NB4 (cell line): Measurements from ENCODE around the gene PPP1R13L.

Experiments used
- MAX ChIP-seq: IDR thresholded peaks from 2 replicates; pipeline ENCODE4 v1.6.1; 2011; ENCODE audit warnings: low read depth, low read length
- MYC ChIP-seq: IDR thresholded peaks from 2 replicates; pipeline ENCODE4 v1.6.1; 2011; ENCODE audit warnings: low read depth, low read length
- POLR2A ChIP-seq: IDR thresholded peaks from 2 replicates; pipeline ENCODE4 v1.6.1; 2011; ENCODE audit warnings: mild to moderate bottlenecking; ENCODE audit not compliant: insufficient read length; ENCODE audit errors: extremely low read depth
- TF ChIP-seq, protein P1 (sequence below): IDR thresholded peaks from one replicate; pipeline ENCODE4 v1.5.1; 2012; ENCODE audit warnings: low read depth, low read length

DNA sequence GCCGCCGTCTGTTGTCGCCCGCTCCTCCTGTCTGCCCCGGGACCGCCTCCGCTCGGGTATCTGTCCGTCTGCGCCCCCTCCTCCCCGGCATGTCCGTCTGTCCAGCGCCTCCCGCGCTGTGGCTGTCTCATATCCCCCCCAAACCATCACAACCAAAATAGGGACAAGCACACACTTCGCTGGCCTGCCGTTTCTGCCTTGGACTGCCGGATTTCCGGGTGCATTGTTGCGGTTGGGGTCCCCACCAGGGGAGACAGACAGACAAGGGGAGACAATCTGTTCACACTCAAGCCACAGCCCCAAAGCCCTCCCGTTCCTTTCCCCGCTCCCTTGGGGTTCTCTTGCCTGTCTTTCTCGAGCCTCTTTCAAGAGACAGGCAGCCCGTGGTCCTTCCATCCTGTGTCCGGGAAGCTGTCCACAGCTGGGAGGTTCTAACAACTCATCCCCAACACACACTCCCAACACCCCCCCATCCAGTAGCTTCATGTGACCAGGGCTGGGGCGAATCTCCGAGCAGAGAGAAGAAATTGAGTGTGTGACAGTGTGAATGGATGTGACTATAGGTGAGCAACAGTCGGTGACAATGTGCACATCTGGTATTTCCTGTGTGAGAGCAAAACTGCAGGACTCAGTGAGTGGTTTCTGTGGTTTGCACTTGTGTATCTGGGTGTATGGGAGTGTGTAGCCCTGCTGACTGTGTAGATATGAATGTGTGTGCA, 46.4 kb upstream of the PPP1R13L start:
- TF ChIP-seq, protein P1, sequence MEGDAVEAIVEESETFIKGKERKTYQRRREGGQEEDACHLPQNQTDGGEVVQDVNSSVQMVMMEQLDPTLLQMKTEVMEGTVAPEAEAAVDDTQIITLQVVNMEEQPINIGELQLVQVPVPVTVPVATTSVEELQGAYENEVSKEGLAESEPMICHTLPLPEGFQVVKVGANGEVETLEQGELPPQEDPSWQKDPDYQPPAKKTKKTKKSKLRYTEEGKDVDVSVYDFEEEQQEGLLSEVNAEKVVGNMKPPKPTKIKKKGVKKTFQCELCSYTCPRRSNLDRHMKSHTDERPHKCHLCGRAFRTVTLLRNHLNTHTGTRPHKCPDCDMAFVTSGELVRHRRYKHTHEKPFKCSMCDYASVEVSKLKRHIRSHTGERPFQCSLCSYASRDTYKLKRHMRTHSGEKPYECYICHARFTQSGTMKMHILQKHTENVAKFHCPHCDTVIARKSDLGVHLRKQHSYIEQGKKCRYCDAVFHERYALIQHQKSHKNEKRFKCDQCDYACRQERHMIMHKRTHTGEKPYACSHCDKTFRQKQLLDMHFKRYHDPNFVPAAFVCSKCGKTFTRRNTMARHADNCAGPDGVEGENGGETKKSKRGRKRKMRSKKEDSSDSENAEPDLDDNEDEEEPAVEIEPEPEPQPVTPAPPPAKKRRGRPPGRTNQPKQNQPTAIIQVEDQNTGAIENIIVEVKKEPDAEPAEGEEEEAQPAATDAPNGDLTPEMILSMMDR = no peak
- TF ChIP-seq MAX (no peak), POLR2A (no peak), MYC (no peak)
